Activated naive CD8-positive, alpha-beta T cell treated with anti-CD3 and anti-CD28 coated beads, Interleukin-2, amount 10 ng/mL, durations not matched to agents 7 days and 5 days (primary cell): ENCODE data around the gene WDR19. TPM values are rescaled to one million over a fixed set of nuclear protein-coding genes. Genes with fewer than 3 reads are reported as not detected.

Experiments used
- ATAC-seq: fragments of 150-1000 bp; cut with Tn5 transposase; one replicate; pipeline ENCODE4 v1.10.0; 2021; ENCODE audit warnings: low read depth, moderate library complexity
- POLR2A ChIA-PET: fragments of 350-600 bp; sonication (Branson Sonifier 250); formaldehyde crosslinking; loops from one replicate; lab custom pipeline; 2021; ENCODE audit warnings: antibody characterized with exemption; lab: Charles Lee
- DNase-seq: peaks from one replicate; pipeline ENCODE4 v3.0.0; 2021
- H3K27ac Mint-ChIP-seq: one replicate; pipeline ENCODE4 v1.8.0; 2022; ENCODE audit warnings: mild to moderate bottlenecking, mixed read lengths
- H3K27me3 Mint-ChIP-seq: one replicate; pipeline ENCODE4 v1.8.0; 2022; ENCODE audit warnings: mild to moderate bottlenecking, moderate library complexity, mixed read lengths
- H3K36me3 Mint-ChIP-seq: one replicate; pipeline ENCODE4 v1.8.0; 2021; ENCODE audit warnings: mild to moderate bottlenecking, mixed read lengths
- H3K4me1 Mint-ChIP-seq: one replicate; pipeline ENCODE4 v1.8.0; 2021; ENCODE audit warnings: mixed read lengths
- H3K4me3 Mint-ChIP-seq: one replicate; pipeline ENCODE4 v1.8.0; 2022; ENCODE audit warnings: mild to moderate bottlenecking, moderate library complexity, mixed read lengths
- H3K9me3 Mint-ChIP-seq: one replicate; pipeline ENCODE4 v1.8.0; 2021; ENCODE audit warnings: mixed read lengths
- total RNA-seq, 2 experiments: library from RNA; stranded (reverse); gene quantifications; one replicate each; pipeline ENCODE4 v1.2.3, GENCODE V29; 2021

Gene WDR19
- total RNA-seq, 2 experiments from 2014 or later: 14.2 to 21.0 TPM

DNA sequence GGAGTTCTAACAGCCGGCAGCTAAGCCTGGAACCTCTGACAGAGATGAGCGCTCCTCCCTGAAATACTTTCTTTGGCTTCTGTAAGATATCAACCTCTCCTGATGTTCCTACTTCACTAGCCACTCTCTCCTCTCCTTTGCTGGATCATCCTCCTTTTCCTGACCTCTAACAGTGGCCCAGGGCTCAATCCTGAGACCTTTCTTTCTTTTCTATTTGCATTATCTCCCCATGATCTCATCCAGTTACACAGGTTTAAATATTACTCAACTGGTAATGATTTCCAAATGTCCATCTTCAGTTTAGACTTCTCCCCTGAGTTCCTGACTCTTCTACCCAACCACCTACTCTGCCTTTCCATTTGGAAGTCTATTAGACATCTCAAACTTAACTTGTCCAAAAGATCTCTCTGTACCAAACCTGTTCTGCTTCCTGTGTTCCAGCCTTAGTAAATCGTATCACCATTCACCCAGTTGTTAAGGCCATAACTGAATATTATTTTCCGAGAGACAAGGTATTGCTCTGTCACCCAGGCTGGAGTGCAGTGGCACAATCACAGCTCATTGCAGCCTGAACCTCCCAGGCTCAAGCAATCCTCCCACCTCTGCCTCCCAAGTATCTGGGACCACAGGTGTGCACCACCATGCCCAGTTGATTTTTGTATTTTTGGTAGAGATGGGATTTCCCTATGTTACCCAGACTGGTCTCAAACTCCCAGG lies 142.7 kb downstream of the WDR19 start:
- Mint-ChIP-seq H3K36me3 (peaks cover 44% of the 10 kb centered on the region), H3K9me3 (no peaks in the 10 kb centered on the region), H3K27ac (no peak overlapping the region), H3K4me3 (no peak overlapping the region), H3K4me1 (peaks cover 2% of the 10 kb centered on the region), H3K27me3 (no peaks in the 10 kb centered on the region)
- DNase-seq: no peak
- no peak for ATAC-seq
- POLR2A ChIA-PET: no interaction called here

DNA sequence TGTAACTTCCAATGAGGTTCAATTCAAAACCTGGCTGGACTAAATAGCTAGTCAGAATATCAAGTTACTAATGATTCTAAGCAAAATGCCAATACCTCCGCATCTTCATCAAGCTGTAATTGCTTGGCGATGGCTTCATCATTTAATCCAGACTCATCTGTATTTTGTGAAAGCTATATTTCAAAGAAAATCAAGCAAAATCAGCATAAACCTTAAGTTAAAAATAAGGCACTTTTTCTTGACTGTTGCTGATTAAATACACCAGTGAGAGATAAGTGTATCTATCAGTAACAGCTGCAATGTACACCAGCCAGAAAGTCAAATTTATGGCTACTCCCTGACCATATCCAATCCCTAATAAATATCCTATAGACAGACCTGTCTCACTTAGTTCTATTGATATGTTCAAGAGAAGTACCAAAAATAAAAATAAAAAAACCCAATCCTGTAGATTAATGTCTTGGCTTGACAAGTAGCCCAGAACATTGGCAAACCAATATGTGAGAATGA lies 144.2 kb downstream of the WDR19 start:
- POLR2A ChIA-PET: no interaction called here

DNA sequence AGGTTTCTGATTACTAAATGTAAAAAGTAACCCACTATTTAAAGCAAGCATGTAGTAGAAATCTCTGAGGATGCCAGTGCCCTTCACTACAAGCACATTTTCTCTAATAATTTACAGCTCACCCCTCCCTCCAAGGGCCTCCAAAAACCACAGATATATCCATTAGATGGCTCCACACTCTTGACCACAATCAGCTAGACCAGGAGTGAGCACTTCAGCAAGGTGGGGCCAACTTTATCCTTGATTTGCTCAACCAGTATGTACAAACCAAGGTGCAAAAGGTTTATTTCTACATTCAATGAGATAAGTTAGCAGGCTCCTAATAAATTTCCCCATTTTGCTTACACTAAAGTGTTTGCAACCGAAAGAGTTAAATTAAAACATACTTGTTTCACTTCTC lies 148.0 kb downstream of the WDR19 start:
- POLR2A ChIA-PET: no interaction called here
- H3K27ac Mint-ChIP-seq: no peak overlapping the region
- H3K27me3 Mint-ChIP-seq: no peaks in the 10 kb centered on the region
- no peaks in the 10 kb centered on the region for H3K9me3 Mint-ChIP-seq
- no peak overlapping the region for H3K4me3 Mint-ChIP-seq
- H3K4me1 Mint-ChIP-seq: peaks cover 4% of the 10 kb centered on the region
- H3K36me3 Mint-ChIP-seq: peaks cover 39% of the 10 kb centered on the region
- ATAC-seq: no peak
- no peak for DNase-seq

More for the DNA sequence above, 144.2 kb downstream of the WDR19 start:
- Mint-ChIP-seq H3K4me3 (no peak overlapping the region), H3K4me1 (peaks cover 4% of the 10 kb centered on the region), H3K36me3 (peaks cover 42% of the 10 kb centered on the region), H3K9me3 (no peaks in the 10 kb centered on the region), H3K27me3 (no peaks in the 10 kb centered on the region), H3K27ac (no peak overlapping the region)
- ATAC-seq: no peak
- DNase-seq: no peak

DNA sequence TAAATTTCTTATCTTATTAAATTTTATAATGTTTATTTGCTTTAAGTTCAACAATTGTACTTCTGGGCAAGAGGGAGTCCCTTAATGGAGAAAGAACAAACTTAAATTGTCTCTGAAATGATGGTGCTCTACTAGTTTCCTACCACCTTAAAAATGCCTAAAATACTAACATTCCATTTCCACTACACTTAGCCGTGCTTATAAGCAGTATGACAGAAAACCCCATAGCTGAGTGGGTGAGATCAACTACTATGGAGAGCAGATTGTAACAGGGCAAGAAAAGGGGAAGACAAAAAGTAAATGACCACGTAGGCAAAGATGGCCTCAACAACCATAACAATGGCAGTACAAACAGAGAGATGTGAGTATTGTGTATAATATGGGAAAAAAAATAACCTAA lies 148.9 kb downstream of the WDR19 start:
- Mint-ChIP-seq H3K36me3 (peaks cover 35% of the 10 kb centered on the region), H3K27ac (no peak overlapping the region), H3K4me1 (peaks cover 3% of the 10 kb centered on the region), H3K4me3 (no peak overlapping the region), H3K27me3 (no peaks in the 10 kb centered on the region), H3K9me3 (no peaks in the 10 kb centered on the region)
- ATAC-seq: no peak
- DNase-seq: no peak
- POLR2A ChIA-PET: no interaction called here

Other genes with a start within 250 kb of the WDR19 start
- 10 to 100 TPM; 14.0 to 14.9 TPM for gene TMEM156, start 150.1 kb upstream of the WDR19 start, total RNA-seq
- gene KLHL5, start 120.3 kb upstream of the WDR19 start, total RNA-seq: 10 to 100 TPM; 16.4 to 18.3 TPM
- 10 to 100 TPM; 74.6 to 84.5 TPM for gene RFC1, start 183.8 kb downstream of the WDR19 start, total RNA-seq
- gene KLB, start 224.4 kb downstream of the WDR19 start, total RNA-seq: not detected